AG09309 (cell line): Measurements from ENCODE around the gene HLA-F.

ENCODE experiments used
- DNase-seq: peaks from one replicate; pipeline ENCODE4 v3.0.0-alpha.2; 2010; ENCODE audit warnings: low read depth
- H3K4me3 ChIP-seq: 2 replicates; pipeline ENCODE4 v1.5.1; 2011; ENCODE audit warnings: mild to moderate bottlenecking, low read depth, low read length, moderate library complexity; ENCODE audit not compliant: control insufficient read depth
- TF ChIP-seq, protein P1 (sequence below): IDR thresholded peaks from 2 replicates; pipeline ENCODE4 v1.5.1; 2011; ENCODE audit warnings: mild to moderate bottlenecking, low read depth, low read length, inconsistent platforms; ENCODE audit not compliant: insufficient read depth, control insufficient read depth; ENCODE audit errors: missing control alignments

HLA-F gene

DNA sequence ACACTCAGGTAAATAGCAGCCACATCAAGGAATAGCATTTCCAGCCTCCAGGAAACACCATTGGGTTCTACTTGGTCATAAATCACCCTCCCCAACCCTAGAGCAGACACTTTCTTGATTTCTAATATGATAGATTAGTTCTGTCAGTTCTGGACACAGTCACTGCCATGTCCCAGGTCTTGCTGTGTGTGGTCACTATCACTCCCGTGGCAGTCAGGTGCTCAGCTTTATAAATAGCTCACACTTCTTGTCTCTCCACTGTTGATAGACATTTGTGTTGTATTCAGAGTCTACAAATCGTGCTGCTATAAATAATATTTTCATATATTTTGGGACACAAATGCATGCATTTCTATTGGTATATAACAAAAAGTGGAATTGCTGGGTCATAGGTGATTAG lies 13.3 kb downstream of the HLA-F start:
- no peak for DNase-seq
- no peak overlapping the region for H3K4me3 ChIP-seq
- TF ChIP-seq, protein P1, sequence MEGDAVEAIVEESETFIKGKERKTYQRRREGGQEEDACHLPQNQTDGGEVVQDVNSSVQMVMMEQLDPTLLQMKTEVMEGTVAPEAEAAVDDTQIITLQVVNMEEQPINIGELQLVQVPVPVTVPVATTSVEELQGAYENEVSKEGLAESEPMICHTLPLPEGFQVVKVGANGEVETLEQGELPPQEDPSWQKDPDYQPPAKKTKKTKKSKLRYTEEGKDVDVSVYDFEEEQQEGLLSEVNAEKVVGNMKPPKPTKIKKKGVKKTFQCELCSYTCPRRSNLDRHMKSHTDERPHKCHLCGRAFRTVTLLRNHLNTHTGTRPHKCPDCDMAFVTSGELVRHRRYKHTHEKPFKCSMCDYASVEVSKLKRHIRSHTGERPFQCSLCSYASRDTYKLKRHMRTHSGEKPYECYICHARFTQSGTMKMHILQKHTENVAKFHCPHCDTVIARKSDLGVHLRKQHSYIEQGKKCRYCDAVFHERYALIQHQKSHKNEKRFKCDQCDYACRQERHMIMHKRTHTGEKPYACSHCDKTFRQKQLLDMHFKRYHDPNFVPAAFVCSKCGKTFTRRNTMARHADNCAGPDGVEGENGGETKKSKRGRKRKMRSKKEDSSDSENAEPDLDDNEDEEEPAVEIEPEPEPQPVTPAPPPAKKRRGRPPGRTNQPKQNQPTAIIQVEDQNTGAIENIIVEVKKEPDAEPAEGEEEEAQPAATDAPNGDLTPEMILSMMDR, result no peak

DNA sequence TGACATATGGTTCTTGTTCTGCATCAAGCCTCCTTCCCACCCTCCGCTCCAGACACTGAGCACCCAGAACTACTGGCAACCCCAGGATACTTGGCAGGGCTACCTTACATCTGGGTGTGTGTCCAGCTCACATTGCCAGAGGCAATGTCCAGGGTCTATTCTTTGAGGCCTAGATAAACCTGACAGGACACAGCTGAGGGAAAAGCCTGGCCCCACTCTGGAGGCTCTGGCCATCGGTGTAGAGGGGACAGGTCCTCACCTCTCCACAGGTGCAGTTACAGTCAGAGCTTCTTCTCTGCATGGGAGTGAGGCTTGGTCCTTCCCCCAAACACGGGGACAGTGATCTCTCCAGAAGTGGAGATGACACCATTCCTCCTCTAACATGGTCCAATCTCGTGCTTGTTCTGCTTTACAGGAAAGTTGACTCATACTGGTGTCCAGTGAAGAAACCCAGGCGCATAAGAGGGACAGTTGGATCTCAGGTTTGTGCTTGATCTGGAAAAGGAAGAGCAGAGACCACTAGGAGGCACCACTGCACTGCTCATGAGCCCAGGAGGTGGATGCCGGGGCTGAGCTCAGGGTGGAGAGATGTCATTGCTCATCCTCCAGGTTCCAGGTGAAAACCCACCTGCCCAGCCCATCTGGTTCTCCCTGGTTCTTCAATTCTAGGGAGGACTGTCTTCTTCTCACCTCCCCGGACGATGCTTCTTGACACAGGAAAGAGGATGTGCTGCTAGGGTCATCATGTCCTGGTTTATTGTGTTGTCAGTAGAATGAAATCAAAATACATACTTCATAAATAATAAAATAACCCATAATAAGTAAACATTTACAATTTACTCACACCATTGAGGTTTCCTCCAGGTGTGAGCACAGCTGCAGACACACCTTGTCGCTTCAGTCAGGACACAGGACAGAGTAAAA lies 14.7 kb downstream of the HLA-F start:
- DNase-seq, result peak; percentile 45
- TF ChIP-seq, protein P1, result peak; percentile 90
- no peak overlapping the region for H3K4me3 ChIP-seq

DNA sequence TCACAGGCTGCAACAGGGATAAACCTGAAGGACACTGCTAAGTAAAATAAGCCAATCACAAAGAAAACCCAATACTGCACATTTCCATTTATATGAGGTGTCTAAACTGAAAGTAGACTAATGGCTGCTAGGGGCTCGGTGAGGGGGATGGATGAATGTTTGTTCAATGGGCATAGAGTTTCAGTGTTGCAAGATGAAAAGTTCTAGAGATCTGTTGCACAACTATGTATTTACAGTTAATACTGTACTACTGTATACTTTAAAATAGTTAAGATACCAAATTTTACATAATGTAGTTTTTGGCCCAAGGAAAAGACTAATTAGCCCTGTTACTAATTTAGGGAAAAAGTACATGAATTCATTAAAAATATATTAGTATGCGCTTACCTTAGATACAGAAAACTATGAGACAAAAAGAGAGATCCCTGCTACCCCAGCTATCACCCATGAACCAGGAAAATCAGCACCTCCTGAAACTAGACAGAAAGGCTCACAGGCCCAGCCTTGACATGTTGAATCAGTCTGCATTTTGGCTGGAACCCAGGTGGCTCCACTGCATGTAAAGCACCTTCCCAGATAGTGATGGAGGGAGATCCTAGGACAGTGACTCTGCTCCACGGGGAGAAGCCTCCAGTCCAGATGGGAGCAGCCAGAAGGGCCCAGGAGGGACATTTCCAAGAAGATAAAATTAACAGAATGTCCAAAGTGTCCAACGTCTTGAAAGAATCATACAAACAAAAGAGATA lies 16.1 kb downstream of the HLA-F start:
- H3K4me3 ChIP-seq, result no peak overlapping the region
- TF ChIP-seq, protein P1, result no peak
- no peak for DNase-seq

DNA sequence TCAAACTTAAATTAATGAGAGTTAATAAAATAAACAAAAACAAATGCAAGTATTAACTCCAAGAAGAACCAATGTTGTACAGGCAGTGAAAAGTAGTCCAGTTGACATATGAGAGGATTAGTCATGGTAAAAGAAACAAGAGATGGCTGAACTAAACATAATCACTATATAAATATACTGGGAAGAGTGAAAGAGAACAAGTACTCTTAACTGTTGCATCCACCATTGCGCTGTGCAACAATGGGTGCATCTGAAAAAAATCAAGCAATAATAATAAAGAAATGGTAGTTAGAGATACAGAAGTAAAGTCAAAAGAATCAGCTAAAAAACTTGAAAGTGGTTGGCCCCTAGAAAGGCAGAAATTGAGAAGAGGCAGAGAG lies 16.6 kb downstream of the HLA-F start:
- TF ChIP-seq, protein P1, result no peak
- no peak for DNase-seq

DNA sequence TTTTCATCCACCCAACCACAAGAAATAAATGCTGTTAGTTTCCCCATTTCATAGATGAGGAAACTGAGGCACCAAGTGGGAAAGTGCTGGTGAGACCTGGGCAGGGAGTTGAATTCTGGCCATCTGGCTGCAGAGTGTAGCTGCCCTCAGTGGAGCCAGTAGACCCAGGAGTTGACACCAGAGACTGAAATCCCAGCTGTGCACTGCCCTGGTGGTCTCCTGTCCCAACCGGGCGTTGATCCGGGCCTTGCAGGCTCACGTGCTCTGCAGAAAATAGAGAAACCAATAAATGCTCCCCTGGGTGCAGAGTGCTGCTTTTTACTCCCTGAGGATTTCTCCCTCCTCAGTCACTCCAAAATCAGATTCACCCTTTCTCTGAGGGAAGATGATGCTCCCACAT lies 18.4 kb downstream of the HLA-F start:
- TF ChIP-seq, protein P1, result no peak
- no peak for DNase-seq

More for the DNA sequence above, 16.6 kb downstream of the HLA-F start:
- no peak overlapping the region for H3K4me3 ChIP-seq

DNA sequence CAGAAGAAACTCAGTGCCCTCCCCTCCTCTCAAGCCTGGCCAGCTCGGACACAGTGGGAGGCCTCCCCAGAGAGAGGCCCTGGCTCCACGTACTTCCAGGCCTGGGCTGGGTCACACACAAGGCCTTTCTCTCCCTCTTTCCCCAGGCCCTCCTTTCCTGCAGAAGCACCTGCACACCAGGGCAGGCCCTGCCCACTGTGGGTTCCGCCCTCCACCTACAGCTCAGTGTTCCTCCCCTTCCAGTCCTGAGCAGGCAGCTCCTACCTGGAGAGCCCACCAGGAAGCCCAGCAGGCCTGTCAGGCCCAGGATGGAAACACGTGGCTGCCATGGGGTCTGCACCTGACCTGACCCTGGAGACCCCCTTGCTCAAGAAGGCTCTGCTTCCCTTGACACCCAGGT lies 18.9 kb downstream of the HLA-F start:
- TF ChIP-seq, protein P1, result no peak
- no peak for DNase-seq
- H3K4me3 ChIP-seq, result no peak overlapping the region

More for the DNA sequence above, 18.4 kb downstream of the HLA-F start:
- H3K4me3 ChIP-seq, result no peak overlapping the region
